Glutamatergic neuron (in vitro differentiated cells): ENCODE data around the gene PREP. TPM values are rescaled to one million over a fixed set of nuclear protein-coding genes. Genes with fewer than 3 reads are reported as not detected.

Experiments used
- DNase-seq: peaks from one replicate; pipeline ENCODE4 v3.0.0; 2022
- H3K27ac Mint-ChIP-seq: one replicate; pipeline ENCODE4 v1.8.0; 2020; ENCODE audit warnings: mild to moderate bottlenecking, mixed read lengths, inconsistent platforms; ENCODE audit not compliant: unreplicated experiment
- H3K27me3 Mint-ChIP-seq: one replicate; pipeline ENCODE4 v1.8.0; 2020; ENCODE audit warnings: mild to moderate bottlenecking, moderate library complexity, mixed read lengths, inconsistent platforms; ENCODE audit not compliant: unreplicated experiment
- H3K36me3 Mint-ChIP-seq: one replicate; pipeline ENCODE4 v1.8.0; 2020; ENCODE audit warnings: mild to moderate bottlenecking, mixed read lengths, inconsistent platforms; ENCODE audit not compliant: unreplicated experiment
- H3K4me1 Mint-ChIP-seq: one replicate; pipeline ENCODE4 v1.8.0; 2020; ENCODE audit warnings: mild to moderate bottlenecking, low read depth, mixed read lengths, inconsistent platforms; ENCODE audit not compliant: unreplicated experiment
- H3K4me3 Mint-ChIP-seq: one replicate; pipeline ENCODE4 v1.8.0; 2020; ENCODE audit warnings: mild to moderate bottlenecking, mixed read lengths, inconsistent platforms; ENCODE audit not compliant: unreplicated experiment
- H3K9me3 Mint-ChIP-seq: one replicate; pipeline ENCODE4 v1.8.0; 2020; ENCODE audit warnings: mild to moderate bottlenecking, moderate library complexity, mixed read lengths, inconsistent platforms; ENCODE audit not compliant: unreplicated experiment
- CTCF ChIP-seq: fragments of 200-600 bp; sonication (generic); IDR thresholded peaks from one replicate; pipeline ENCODE4 v1.5.0; 2021; ENCODE audit not compliant: partially characterized antibody, unreplicated experiment
- total RNA-seq: library from RNA; stranded (reverse); fragmentation: NEBNext Ultra II Directional; extraction: Animal tissue kit (Norgen Biotek cat#: 25700); gene quantifications from one replicate; pipeline ENCODE4 v1.2.1, GENCODE V29; 2021; ENCODE audit not compliant: unreplicated experiment

PREP gene
- total RNA-seq, 1 donor from 2014 or later: 206 TPM

DNA sequence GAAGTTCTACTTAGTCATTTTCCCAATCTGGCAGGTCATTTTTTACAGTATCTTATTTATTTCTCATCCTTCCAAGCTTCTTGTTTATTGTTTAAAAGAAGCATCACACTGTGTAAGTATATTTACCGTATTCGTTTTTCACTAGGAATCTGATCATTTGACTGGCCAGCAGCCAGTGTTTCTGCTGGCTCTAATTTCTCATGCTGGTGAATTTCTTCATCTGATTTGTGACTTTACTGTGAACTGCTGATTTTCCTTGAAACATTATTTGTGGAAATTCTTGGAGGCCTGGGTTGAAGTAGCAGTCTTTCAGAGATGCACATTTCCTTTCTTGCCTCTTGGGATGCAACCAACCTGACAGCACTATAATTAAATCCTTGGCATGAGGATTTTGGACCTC, 65.9 kb downstream of the PREP start:
- Mint-ChIP-seq H3K27me3 (peaks cover 4% of the 10 kb centered on the region), H3K4me1 (peaks cover 45% of the 10 kb centered on the region), H3K36me3 (peaks cover 35% of the 10 kb centered on the region), H3K27ac (no peak overlapping the region), H3K9me3 (peaks cover 10% of the 10 kb centered on the region), H3K4me3 (no peak overlapping the region)
- no peak for TF ChIP-seq CTCF
- no peak for DNase-seq

GRCh38 chr6:105332576-105332975, 70.3 kb downstream of the PREP start:
- H3K27ac Mint-ChIP-seq: peak overlapping the region; percentile 54
- no peak for DNase-seq
- no peak overlapping the region for H3K4me3 Mint-ChIP-seq
- H3K27me3 Mint-ChIP-seq: peaks cover 4% of the 10 kb centered on the region
- peaks cover 9% of the 10 kb centered on the region for H3K9me3 Mint-ChIP-seq
- peaks cover 25% of the 10 kb centered on the region for H3K36me3 Mint-ChIP-seq
- no peak for TF ChIP-seq CTCF
- H3K4me1 Mint-ChIP-seq: peaks cover 57% of the 10 kb centered on the region

GRCh38 chr6:105331927-105332326, 71.0 kb downstream of the PREP start:
- H3K27ac Mint-ChIP-seq: no peak overlapping the region

DNA sequence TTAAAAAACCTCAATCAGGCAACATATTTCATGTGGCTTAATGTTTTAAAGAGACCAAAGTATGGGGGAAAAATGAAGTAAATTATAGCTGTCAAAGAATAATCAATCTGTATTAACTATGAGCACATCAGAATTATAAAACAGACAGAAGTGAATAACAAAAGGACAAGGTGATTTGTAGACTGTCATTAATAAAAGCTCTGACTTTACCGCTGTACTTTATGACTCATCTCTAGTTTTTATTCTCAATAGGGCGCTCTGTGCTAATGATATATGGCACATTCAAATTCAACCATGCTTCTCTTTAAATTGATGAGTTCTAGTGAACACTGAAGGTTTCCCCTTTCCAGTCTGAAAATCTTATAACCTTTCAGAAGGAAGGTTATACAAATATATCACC, 72.0 kb downstream of the PREP start:
- peak overlapping the region; percentile 96 for H3K27ac Mint-ChIP-seq
- peaks cover 65% of the 10 kb centered on the region for H3K4me1 Mint-ChIP-seq
- H3K36me3 Mint-ChIP-seq: peaks cover 21% of the 10 kb centered on the region
- H3K4me3 Mint-ChIP-seq: no peak overlapping the region
- peaks cover 12% of the 10 kb centered on the region for H3K27me3 Mint-ChIP-seq
- H3K9me3 Mint-ChIP-seq: peaks cover 17% of the 10 kb centered on the region
- no peak for TF ChIP-seq CTCF
- DNase-seq: no peak

More at GRCh38 chr6:105331927-105332326, 71.0 kb downstream of the PREP start:
- DNase-seq: no peak
- Mint-ChIP-seq H3K9me3 (peaks cover 12% of the 10 kb centered on the region), H3K4me3 (no peak overlapping the region), H3K36me3 (peaks cover 25% of the 10 kb centered on the region), H3K4me1 (peaks cover 56% of the 10 kb centered on the region), H3K27me3 (peaks cover 8% of the 10 kb centered on the region)
- no peak for TF ChIP-seq CTCF

- H3K9me3 Mint-ChIP-seq: peaks cover 20% of the 10 kb centered on the region
- no peak overlapping the region for H3K4me3 Mint-ChIP-seq
- H3K36me3 Mint-ChIP-seq: peaks cover 21% of the 10 kb centered on the region
- H3K27ac Mint-ChIP-seq: peak overlapping the region; percentile 96
- no peak for TF ChIP-seq CTCF
- peaks cover 14% of the 10 kb centered on the region for H3K27me3 Mint-ChIP-seq
- H3K4me1 Mint-ChIP-seq: peaks cover 69% of the 10 kb centered on the region
- no peak for DNase-seq
Measured at GRCh38 chr6:105330364-105330763, 72.5 kb downstream of the PREP start.
